K562 (cell line): Measurements from ENCODE around the gene NGRN. TPM values are rescaled to one million over a fixed set of nuclear protein-coding genes. Genes with fewer than 3 reads are reported as not detected.
A peak's percentile ranks its signal among the peaks of the same experiment; 100 is the strongest.

Experiments
- DEAF1 ChIP-seq: fragments of 450-650 bp; formaldehyde crosslinking; IDR thresholded peaks from 2 replicates; pipeline ENCODE4 v1.4.0; 2020; ENCODE audit warnings: mild to moderate bottlenecking, moderate library complexity
- MYNN ChIP-seq, 2 experiments: sonication (generic); formaldehyde crosslinking in 1 of 2; IDR thresholded peaks; 2 replicates each; pipeline versions ENCODE4 v1.5.0 to v1.6.1; 2016 to 2020; ENCODE audit warnings: antibody characterized with exemption in 1 of 2, missing genetic modification reagents in 1 of 2
- ZNF778 ChIP-seq: fragments of 450-650 bp; formaldehyde crosslinking; IDR thresholded peaks from 2 replicates; pipeline ENCODE4 v1.4.0; 2020; ENCODE audit warnings: mild to moderate bottlenecking, moderate library complexity
- polyA plus RNA-seq, 8 experiments: library from polyadenylated mRNA; depleted of rRNA in 4 of 8; stranded (reverse) in 5 of 8; unstranded in 3 of 8; fragments of >200 nt; fragmentation: Nextera tagmentation in 2 of 8; fragmentation: Illumina TruSeq in 1 of 8; extraction: Ambion mirVana in 2 of 8; extraction: Trizol in 1 of 8; gene quantifications; 2 replicates each; pipeline versions ENCODE4 v1.2.1 to v1.2.3, GENCODE V29; 2011 to 2014; ENCODE audit warnings: inconsistent platforms in 1 of 8, missing spikeins in 1 of 8
- total RNA-seq, 7 experiments: library from RNA; depleted of rRNA in 6 of 7; stranded (reverse); fragments of >200 nt in 6 of 7; fragmentation: Illumina TruSeq in 2 of 7; extraction: Trizol in 2 of 7; gene quantifications; 2 replicates each; pipeline versions ENCODE4 v1.2.1 to v1.2.3, GENCODE V29; 2011 to 2021; ENCODE audit warnings: low replicate concordance in 1 of 7
- TF ChIP-seq, protein P1 (sequence below): fragments of 200-600 bp; sonication (generic); IDR thresholded peaks from one replicate; pipeline ENCODE4 v1.6.1; 2012; ENCODE audit warnings: mild to moderate bottlenecking, low read depth, low read length, inconsistent platforms
- TF ChIP-seq, protein P2 (sequence below): sonication (generic); formaldehyde crosslinking; IDR thresholded peaks from 2 replicates; pipeline ENCODE4 v1.8.0; 2022; ENCODE audit warnings: mild to moderate bottlenecking, missing genetic modification reagents

Gene NGRN
- total and polyA plus RNA-seq, 9 of the 15 experiments (the other 6 are each of a cell fraction or from before 2014, with no cell fraction given): 14.0 to 73.4 (median 60.0) TPM

GRCh38 chr15:90221246-90221900, 44.1 kb upstream of the NGRN start (continued):
- TF ChIP-seq, protein P1, sequence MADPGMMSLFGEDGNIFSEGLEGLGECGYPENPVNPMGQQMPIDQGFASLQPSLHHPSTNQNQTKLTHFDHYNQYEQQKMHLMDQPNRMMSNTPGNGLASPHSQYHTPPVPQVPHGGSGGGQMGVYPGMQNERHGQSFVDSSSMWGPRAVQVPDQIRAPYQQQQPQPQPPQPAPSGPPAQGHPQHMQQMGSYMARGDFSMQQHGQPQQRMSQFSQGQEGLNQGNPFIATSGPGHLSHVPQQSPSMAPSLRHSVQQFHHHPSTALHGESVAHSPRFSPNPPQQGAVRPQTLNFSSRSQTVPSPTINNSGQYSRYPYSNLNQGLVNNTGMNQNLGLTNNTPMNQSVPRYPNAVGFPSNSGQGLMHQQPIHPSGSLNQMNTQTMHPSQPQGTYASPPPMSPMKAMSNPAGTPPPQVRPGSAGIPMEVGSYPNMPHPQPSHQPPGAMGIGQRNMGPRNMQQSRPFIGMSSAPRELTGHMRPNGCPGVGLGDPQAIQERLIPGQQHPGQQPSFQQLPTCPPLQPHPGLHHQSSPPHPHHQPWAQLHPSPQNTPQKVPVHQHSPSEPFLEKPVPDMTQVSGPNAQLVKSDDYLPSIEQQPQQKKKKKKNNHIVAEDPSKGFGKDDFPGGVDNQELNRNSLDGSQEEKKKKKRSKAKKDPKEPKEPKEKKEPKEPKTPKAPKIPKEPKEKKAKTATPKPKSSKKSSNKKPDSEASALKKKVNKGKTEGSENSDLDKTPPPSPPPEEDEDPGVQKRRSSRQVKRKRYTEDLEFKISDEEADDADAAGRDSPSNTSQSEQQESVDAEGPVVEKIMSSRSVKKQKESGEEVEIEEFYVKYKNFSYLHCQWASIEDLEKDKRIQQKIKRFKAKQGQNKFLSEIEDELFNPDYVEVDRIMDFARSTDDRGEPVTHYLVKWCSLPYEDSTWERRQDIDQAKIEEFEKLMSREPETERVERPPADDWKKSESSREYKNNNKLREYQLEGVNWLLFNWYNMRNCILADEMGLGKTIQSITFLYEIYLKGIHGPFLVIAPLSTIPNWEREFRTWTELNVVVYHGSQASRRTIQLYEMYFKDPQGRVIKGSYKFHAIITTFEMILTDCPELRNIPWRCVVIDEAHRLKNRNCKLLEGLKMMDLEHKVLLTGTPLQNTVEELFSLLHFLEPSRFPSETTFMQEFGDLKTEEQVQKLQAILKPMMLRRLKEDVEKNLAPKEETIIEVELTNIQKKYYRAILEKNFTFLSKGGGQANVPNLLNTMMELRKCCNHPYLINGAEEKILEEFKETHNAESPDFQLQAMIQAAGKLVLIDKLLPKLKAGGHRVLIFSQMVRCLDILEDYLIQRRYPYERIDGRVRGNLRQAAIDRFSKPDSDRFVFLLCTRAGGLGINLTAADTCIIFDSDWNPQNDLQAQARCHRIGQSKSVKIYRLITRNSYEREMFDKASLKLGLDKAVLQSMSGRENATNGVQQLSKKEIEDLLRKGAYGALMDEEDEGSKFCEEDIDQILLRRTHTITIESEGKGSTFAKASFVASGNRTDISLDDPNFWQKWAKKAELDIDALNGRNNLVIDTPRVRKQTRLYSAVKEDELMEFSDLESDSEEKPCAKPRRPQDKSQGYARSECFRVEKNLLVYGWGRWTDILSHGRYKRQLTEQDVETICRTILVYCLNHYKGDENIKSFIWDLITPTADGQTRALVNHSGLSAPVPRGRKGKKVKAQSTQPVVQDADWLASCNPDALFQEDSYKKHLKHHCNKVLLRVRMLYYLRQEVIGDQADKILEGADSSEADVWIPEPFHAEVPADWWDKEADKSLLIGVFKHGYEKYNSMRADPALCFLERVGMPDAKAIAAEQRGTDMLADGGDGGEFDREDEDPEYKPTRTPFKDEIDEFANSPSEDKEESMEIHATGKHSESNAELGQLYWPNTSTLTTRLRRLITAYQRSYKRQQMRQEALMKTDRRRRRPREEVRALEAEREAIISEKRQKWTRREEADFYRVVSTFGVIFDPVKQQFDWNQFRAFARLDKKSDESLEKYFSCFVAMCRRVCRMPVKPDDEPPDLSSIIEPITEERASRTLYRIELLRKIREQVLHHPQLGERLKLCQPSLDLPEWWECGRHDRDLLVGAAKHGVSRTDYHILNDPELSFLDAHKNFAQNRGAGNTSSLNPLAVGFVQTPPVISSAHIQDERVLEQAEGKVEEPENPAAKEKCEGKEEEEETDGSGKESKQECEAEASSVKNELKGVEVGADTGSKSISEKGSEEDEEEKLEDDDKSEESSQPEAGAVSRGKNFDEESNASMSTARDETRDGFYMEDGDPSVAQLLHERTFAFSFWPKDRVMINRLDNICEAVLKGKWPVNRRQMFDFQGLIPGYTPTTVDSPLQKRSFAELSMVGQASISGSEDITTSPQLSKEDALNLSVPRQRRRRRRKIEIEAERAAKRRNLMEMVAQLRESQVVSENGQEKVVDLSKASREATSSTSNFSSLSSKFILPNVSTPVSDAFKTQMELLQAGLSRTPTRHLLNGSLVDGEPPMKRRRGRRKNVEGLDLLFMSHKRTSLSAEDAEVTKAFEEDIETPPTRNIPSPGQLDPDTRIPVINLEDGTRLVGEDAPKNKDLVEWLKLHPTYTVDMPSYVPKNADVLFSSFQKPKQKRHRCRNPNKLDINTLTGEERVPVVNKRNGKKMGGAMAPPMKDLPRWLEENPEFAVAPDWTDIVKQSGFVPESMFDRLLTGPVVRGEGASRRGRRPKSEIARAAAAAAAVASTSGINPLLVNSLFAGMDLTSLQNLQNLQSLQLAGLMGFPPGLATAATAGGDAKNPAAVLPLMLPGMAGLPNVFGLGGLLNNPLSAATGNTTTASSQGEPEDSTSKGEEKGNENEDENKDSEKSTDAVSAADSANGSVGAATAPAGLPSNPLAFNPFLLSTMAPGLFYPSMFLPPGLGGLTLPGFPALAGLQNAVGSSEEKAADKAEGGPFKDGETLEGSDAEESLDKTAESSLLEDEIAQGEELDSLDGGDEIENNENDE: no peak
- TF ChIP-seq DEAF1 (peak; percentile 48), ZNF778 (CRISPR knock-in tag) (no peak), MYNN (IDR thresholded peaks at IDR 0.05) (0 out of 2 replicates have a peak, but pooled peaks have one; percentile 42), MYNN (CRISPR knock-in tag; IDR thresholded peaks at IDR 0.05) (no peak)
- TF ChIP-seq, protein P2, sequence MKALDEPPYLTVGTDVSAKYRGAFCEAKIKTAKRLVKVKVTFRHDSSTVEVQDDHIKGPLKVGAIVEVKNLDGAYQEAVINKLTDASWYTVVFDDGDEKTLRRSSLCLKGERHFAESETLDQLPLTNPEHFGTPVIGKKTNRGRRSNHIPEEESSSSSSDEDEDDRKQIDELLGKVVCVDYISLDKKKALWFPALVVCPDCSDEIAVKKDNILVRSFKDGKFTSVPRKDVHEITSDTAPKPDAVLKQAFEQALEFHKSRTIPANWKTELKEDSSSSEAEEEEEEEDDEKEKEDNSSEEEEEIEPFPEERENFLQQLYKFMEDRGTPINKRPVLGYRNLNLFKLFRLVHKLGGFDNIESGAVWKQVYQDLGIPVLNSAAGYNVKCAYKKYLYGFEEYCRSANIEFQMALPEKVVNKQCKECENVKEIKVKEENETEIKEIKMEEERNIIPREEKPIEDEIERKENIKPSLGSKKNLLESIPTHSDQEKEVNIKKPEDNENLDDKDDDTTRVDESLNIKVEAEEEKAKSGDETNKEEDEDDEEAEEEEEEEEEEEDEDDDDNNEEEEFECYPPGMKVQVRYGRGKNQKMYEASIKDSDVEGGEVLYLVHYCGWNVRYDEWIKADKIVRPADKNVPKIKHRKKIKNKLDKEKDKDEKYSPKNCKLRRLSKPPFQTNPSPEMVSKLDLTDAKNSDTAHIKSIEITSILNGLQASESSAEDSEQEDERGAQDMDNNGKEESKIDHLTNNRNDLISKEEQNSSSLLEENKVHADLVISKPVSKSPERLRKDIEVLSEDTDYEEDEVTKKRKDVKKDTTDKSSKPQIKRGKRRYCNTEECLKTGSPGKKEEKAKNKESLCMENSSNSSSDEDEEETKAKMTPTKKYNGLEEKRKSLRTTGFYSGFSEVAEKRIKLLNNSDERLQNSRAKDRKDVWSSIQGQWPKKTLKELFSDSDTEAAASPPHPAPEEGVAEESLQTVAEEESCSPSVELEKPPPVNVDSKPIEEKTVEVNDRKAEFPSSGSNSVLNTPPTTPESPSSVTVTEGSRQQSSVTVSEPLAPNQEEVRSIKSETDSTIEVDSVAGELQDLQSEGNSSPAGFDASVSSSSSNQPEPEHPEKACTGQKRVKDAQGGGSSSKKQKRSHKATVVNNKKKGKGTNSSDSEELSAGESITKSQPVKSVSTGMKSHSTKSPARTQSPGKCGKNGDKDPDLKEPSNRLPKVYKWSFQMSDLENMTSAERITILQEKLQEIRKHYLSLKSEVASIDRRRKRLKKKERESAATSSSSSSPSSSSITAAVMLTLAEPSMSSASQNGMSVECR (CRISPR knock-in tag): no peak
